ENCODE data around the gene GYS1. TPM values are rescaled to one million over a fixed set of nuclear protein-coding genes. Genes with fewer than 3 reads are reported as not detected.

Gene GYS1
- total and polyA plus RNA-seq, 10 of the 15 experiments (the other 5 are each of a cell fraction or from before 2014, with no cell fraction given): 3.7 to 62.0 (median 37.3) TPM

DNA sequence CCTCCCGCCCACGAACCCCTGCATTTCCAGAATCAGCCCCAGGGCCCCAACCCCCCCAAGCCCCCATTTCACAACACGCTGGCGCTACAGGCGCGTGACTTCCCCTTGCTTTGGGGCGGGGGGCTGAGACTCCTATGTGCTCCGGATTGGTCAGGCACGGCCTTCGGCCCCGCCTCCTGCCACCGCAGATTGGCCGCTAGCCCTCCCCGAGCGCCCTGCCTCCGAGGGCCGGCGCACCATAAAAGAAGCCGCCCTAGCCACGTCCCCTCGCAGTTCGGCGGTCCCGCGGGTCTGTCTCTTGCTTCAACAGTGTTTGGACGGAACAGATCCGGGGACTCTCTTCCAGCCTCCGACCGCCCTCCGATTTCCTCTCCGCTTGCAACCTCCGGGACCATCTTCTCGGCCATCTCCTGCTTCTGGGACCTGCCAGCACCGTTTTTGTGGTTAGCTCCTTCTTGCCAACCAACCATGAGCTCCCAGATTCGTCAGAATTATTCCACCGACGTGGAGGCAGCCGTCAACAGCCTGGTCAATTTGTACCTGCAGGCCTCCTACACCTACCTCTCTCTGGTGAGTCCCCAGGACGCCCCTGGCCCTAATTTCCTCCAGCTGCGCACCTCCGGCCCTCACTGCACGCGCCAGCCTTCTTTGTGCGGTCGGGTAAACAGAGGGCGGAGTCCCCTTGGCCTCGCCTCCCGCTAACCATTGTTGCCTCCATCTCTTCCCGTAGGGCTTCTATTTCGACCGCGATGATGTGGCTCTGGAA lies 27.9 kb downstream of the GYS1 start, which contains the start of gene FTL:
Gene FTL (plus strand): TSS at position 270 of the 766 bp plus-strand sequence. CDS start 199 bp downstream, at position 469.
- peak; percentile 82 for DNase-seq (ENCODE audit: low read depth, low spot score)
- Histone ChIP-seq H3K9ac (ENCODE audit: control insufficient read depth, insufficient read depth, low read length) (peak within 1 kb of the TSS; percentile 79), H4K20me1 (ENCODE audit: control insufficient read depth, insufficient read depth) (no peaks in the 10 kb centered on the region), H3K27ac (ENCODE audit: control insufficient read depth, insufficient read depth) (peak within 1 kb of the TSS; percentile 84), H3K9me3 (replicated peaks; ENCODE audit: control insufficient read depth, insufficient read depth, low read length) (no peaks in the 10 kb centered on the region), H3K36me3 (ENCODE audit: control insufficient read depth in 2 of 2, insufficient read depth in 2 of 2, low read length in 1 of 2) (peaks cover 5 to 28% of the 10 kb centered on the region in 2 experiments), H2AFZ (ENCODE audit: control insufficient read depth, low read depth, low read length) (peak within 1 kb of the TSS; percentile 20; the same call in 1 of the 2 replicates), H3K27me3 (replicated peaks in 1 of 2; ENCODE audit: control insufficient read depth in 2 of 2, insufficient read depth in 2 of 2, low read length in 1 of 2) (no peaks in the 10 kb centered on the region), H3K4me1 (ENCODE audit: control insufficient read depth, insufficient read depth, low read length) (peaks cover 41% of the 10 kb centered on the region), H3K4me2 (ENCODE audit: control insufficient read depth, insufficient read depth) (peak within 1 kb of the TSS; percentile 99), H3K4me3 (peak within 1 kb of the TSS; percentile 93), H3K79me2 (ENCODE audit: control insufficient read depth, insufficient read depth, low read length) (peaks cover 33% of the 10 kb centered on the region)
- WGBS (ENCODE audit: insufficient coverage, insufficient replicate concordance, low lambda C conversion rate, missing lambda C conversion rate): under 1% methylated on average over 46 of the region's 52 CpGs
- FAIRE-seq: no peak
- intact Hi-C loops (cut with micrococcal nuclease; ENCODE audit: unreplicated experiment): loop anchor here (1.0 to 10.0 kb wide), 2 partner anchors 90 to 330 kb away; partner anchors contain the start of gene DBP
- TSS peak; percentile 93 for BruUV-seq (replicated peaks)
- in situ Hi-C loops (cut with MboI): no loop called here
- SMC1A ChIA-PET (ENCODE audit: uncharacterized antibody, unreplicated experiment): interaction anchor here (1.2 to 3.2 kb wide), 4 partner anchors 27 to 91 kb away, joined by 3 to 28 read pairs (median 7); partner anchors contain the start of genes GYS1 and RUVBL2
- POLR2A ChIA-PET: interaction anchor here (0.6 to 4.2 kb wide), 15 partner anchors 10 to 1222 kb away, joined by 3 to 53 read pairs (median 4); partner anchors contain the start of genes BCAT2, DBP, GYS1 and NUCB1
- RAD21 ChIA-PET (ENCODE audit: unreplicated experiment): interaction anchor here (0.7 to 1.4 kb wide), 3 partner anchors 28 to 177 kb away, joined by 3 to 4 read pairs (median 3); partner anchors contain the start of genes GYS1 and RUVBL2
- CTCF ChIA-PET: interaction anchor here (1.8 to 3.0 kb wide), 5 partner anchors 28 to 129 kb away, joined by 4 to 22 read pairs (median 9); partner anchors contain the start of genes GYS1, HSD17B14 and RUVBL2
- peak; percentile 79 for ATAC-seq
- TF ChIP-seq, protein P1, sequence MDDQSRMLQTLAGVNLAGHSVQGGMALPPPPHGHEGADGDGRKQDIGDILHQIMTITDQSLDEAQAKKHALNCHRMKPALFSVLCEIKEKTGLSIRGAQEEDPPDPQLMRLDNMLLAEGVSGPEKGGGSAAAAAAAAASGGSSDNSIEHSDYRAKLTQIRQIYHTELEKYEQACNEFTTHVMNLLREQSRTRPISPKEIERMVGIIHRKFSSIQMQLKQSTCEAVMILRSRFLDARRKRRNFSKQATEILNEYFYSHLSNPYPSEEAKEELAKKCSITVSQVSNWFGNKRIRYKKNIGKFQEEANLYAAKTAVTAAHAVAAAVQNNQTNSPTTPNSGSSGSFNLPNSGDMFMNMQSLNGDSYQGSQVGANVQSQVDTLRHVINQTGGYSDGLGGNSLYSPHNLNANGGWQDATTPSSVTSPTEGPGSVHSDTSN (IDR thresholded peaks at IDR 0.05; ENCODE audit: insufficient replicate concordance, low read depth, low read length): no peak
- no peak; the same call in 1 of the 2 replicates for TF ChIP-seq NFYA (IDR thresholded peaks at IDR 0.05; ENCODE audit: borderline replicate concordance, low read depth, low read length)
- no peak for TF ChIP-seq CREM (IDR thresholded peaks at IDR 0.05; ENCODE audit: low read depth)
- TF ChIP-seq, protein P2, sequence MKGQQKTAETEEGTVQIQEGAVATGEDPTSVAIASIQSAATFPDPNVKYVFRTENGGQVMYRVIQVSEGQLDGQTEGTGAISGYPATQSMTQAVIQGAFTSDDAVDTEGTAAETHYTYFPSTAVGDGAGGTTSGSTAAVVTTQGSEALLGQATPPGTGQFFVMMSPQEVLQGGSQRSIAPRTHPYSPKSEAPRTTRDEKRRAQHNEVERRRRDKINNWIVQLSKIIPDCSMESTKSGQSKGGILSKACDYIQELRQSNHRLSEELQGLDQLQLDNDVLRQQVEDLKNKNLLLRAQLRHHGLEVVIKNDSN (IDR thresholded peaks at IDR 0.05; ENCODE audit: borderline replicate concordance, extremely low read length, insufficient read depth, low read depth, low read length): peak; percentile 57
- no peak for TF ChIP-seq CBX3 (IDR thresholded peaks at IDR 0.05; ENCODE audit: borderline replicate concordance, low read depth)
- peak; percentile 98 for TF ChIP-seq SMAD1 (IDR thresholded peaks at IDR 0.05; ENCODE audit: low read depth, partially characterized antibody)
- TF ChIP-seq, protein P3, sequence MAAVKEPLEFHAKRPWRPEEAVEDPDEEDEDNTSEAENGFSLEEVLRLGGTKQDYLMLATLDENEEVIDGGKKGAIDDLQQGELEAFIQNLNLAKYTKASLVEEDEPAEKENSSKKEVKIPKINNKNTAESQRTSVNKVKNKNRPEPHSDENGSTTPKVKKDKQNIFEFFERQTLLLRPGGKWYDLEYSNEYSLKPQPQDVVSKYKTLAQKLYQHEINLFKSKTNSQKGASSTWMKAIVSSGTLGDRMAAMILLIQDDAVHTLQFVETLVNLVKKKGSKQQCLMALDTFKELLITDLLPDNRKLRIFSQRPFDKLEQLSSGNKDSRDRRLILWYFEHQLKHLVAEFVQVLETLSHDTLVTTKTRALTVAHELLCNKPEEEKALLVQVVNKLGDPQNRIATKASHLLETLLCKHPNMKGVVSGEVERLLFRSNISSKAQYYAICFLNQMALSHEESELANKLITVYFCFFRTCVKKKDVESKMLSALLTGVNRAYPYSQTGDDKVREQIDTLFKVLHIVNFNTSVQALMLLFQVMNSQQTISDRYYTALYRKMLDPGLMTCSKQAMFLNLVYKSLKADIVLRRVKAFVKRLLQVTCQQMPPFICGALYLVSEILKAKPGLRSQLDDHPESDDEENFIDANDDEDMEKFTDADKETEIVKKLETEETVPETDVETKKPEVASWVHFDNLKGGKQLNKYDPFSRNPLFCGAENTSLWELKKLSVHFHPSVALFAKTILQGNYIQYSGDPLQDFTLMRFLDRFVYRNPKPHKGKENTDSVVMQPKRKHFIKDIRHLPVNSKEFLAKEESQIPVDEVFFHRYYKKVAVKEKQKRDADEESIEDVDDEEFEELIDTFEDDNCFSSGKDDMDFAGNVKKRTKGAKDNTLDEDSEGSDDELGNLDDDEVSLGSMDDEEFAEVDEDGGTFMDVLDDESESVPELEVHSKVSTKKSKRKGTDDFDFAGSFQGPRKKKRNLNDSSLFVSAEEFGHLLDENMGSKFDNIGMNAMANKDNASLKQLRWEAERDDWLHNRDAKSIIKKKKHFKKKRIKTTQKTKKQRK (IDR thresholded peaks at IDR 0.05; ENCODE audit: low read depth, low read length): no peak
- 0 out of 2 replicates have a peak, but pooled peaks have one; percentile 10 for TF ChIP-seq TARDBP (IDR thresholded peaks at IDR 0.05; ENCODE audit: borderline replicate concordance)
- no peak for TF ChIP-seq PAX5 (IDR thresholded peaks at IDR 0.05; ENCODE audit: borderline replicate concordance, low read depth, low read length)
- TF ChIP-seq SRF (IDR thresholded peaks at IDR 0.05; ENCODE audit: low read depth in 2 of 2, low read length in 2 of 2): 0 out of 4 replicates have a peak, but pooled peaks of 1 of the 2 experiments have one; percentile 31
- TF ChIP-seq SIN3A (IDR thresholded peaks at IDR 0.05; ENCODE audit: low read depth, low read length): peak; percentile 31; the same call in 1 of the 2 replicates
- no peak for TF ChIP-seq PAX8 (IDR thresholded peaks at IDR 0.05)
- TF ChIP-seq NRF1 (conservative IDR thresholded peaks at IDR 0.05; ENCODE audit: low read depth, low read length): no peak
- peak; percentile 75; the same call in 1 of the 2 replicates for TF ChIP-seq TCF12 (IDR thresholded peaks at IDR 0.05; ENCODE audit: low read depth, low read length)
- peak; percentile 65 for TF ChIP-seq LARP7 (IDR thresholded peaks at IDR 0.05)

All from GM12878 (cell line).